ENCODE measurements around the gene TSPOAP1. TPM values are rescaled to one million over a fixed set of nuclear protein-coding genes. Genes with fewer than 3 reads are reported as not detected.
A peak's percentile ranks its signal among the peaks of the same experiment; 100 is the strongest.

TSPOAP1 gene
- total and polyA plus RNA-seq, 2 of the 13 experiments (the other 11 are each of a cell fraction or from before 2014, with no cell fraction given) = not detected

- TF ChIP-seq HNRNPL (IDR thresholded peaks at IDR 0.05; ENCODE audit: low read depth, low read length) (no peak), NCOA5 (CRISPR knock-in tag; IDR thresholded peaks at IDR 0.05) (no peak), RBM22 (optimal IDR thresholded peaks at IDR 0.05; ENCODE audit: low read length) (peak; percentile 40), PRDM15 (CRISPR knock-in tag; IDR thresholded peaks at IDR 0.05) (no peak), ATF4 (CRISPR knock-in tag; IDR thresholded peaks at IDR 0.05) (0 out of 4 replicates have a peak, but pooled peaks of 1 of the 2 experiments have one; percentile 19)
Observed at GRCh38 chr17:58377093-58377601, 48.6 kb upstream of the TSPOAP1 start (continued).

GRCh38 chr17:58376472-58377000 is 47.9 kb upstream of the TSPOAP1 start:
- Histone ChIP-seq H3K4me2 (ENCODE audit: low read depth, low read length) (no peak overlapping the region), H3K36me3 (replicated peaks in 1 of 2; ENCODE audit: control insufficient read depth in 1 of 2, insufficient read depth in 2 of 2, low read length in 2 of 2) (peaks cover 24 to 43% of the 10 kb centered on the region in 2 experiments), H3K27me3 (ENCODE audit: control insufficient read depth in 1 of 2, insufficient read depth in 2 of 2, low read length in 2 of 2) (no peaks in the 10 kb centered on the region), H3K9ac (ENCODE audit: insufficient read depth, low read depth, low read length) (no peak overlapping the region), H3K79me2 (ENCODE audit: insufficient read depth, low read length) (peaks cover 96% of the 10 kb centered on the region), H2AFZ (ENCODE audit: low read length) (no peak overlapping the region), H3K4me3 (replicated peaks in 1 of 3; ENCODE audit: insufficient read depth in 1 of 3, low read depth in 2 of 3, low read length in 3 of 3) (no peak overlapping the region), H3K27ac (ENCODE audit: extremely low read length, insufficient read depth, low read length) (peak overlapping the region; percentile 31), H3K4me1 (ENCODE audit: insufficient read depth, low read length) (peaks cover 97% of the 10 kb centered on the region), H4K20me1 (ENCODE audit: insufficient read depth, low read length) (no peaks in the 10 kb centered on the region), H3K9me3 (ENCODE audit: low read length) (no peaks in the 10 kb centered on the region)
- CTCF ChIA-PET (ENCODE audit: low intra/inter-chr PET ratio, low total read pairs) = no interaction called here
- in situ Hi-C loops (cut with HindIII; ENCODE audit: extremely low pct_ligation_motif_present, low pct_unique_long_range_greater_than_20kb) (no loop called here), intact Hi-C loops (cut with micrococcal nuclease; ENCODE audit: unreplicated experiment) (no loop called here)
- 87% methylated on average over 4 of the region's 4 CpGs for WGBS (ENCODE audit: low lambda C conversion rate)
- no peak for FAIRE-seq
- no peak for DNase-seq (ENCODE audit: low spot score)
- ATAC-seq = no peak
- no TSS peak for BruUV-seq (replicated peaks)
- POLR2A ChIA-PET = interaction anchor here (1.3 to 9.7 kb wide), 5 partner anchors 9 to 39 kb away, joined by 4 to 458 read pairs (median 10); partner anchors contain the start of genes RNF43 and SUPT4H1
- TF ChIP-seq ZC3H4 (CRISPR knock-in tag; IDR thresholded peaks at IDR 0.05; ENCODE audit: borderline replicate concordance) (no peak), NCOA5 (CRISPR knock-in tag; IDR thresholded peaks at IDR 0.05) (no peak), POLR2G (IDR thresholded peaks at IDR 0.05; ENCODE audit: low read depth, low read length) (0 out of 2 replicates have a peak, but pooled peaks have one; percentile 14), AGO2 (optimal IDR thresholded peaks at IDR 0.05; ENCODE audit: low read depth, low read length) (peak; percentile 66), SMARCE1 (IDR thresholded peaks at IDR 0.05; ENCODE audit: borderline replicate concordance) (no peak), RBM22 (optimal IDR thresholded peaks at IDR 0.05; ENCODE audit: low read length) (peak; percentile 97), ZNF337 (CRISPR knock-in tag; IDR thresholded peaks at IDR 0.05; ENCODE audit: borderline replicate concordance, low read depth) (no peak), FLYWCH1 (CRISPR knock-in tag; IDR thresholded peaks at IDR 0.05) (no peak), POGZ (CRISPR knock-in tag; IDR thresholded peaks at IDR 0.05) (0 out of 2 replicates have a peak, but pooled peaks have one; percentile 5), ZNF564 (CRISPR knock-in tag; IDR thresholded peaks at IDR 0.05) (no peak), ZNF282 (IDR thresholded peaks at IDR 0.05; ENCODE audit: partially characterized antibody) (no peak)

All from HepG2 (cell line).